GM21367 (cell line): ENCODE results near the gene GPATCH4.
"Not testable (repeated sequence)": the region's sequence is repeated elsewhere in the genome, so short reads cannot be mapped to it uniquely, and the experiment has no call there.

ENCODE experiments used
- ATAC-seq: cut with Tn5 transposase; IDR thresholded peaks from one replicate; pipeline ENCODE4 v1.9.1; 2021; ENCODE audit not compliant: unreplicated experiment

GPATCH4 gene

DNA sequence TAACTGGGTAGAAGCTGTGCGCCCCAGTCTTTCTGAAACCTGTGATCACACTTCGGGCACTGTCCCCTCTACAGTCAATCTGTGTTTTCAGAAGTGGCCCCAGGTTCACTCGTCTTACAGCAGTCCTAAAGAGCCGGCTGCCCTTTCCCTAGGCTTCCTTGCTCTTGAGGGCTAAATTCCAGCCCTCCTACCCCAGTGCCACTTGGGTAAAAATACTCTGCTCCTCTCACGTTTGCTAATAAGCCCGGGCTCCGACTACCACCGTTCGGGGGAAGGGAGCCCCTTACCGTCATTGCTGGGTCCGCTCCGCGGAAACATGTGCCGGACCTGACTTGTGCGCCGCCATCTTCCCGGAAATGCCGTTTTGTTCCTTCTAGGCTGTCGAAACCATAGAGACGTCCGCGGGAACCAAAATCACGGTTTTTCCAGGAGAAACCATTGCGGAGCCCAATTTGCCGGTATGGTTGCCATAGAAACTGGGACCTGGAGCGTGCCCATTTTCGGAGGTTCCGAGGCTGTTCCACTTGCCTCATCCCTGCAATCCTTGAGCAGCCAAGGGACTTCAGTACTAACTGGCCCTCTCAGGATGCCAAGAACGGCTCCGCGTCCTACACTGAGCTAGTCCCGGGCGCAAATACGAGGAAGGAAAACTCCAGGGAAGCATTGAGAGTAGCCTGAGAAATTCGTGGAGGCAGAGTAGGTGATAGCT lies at the start of gene GPATCH4:
Gene GPATCH4, minus strand, starts transcription at position 358 of the 709 bp plus-strand sequence.
- no peak for ATAC-seq

DNA sequence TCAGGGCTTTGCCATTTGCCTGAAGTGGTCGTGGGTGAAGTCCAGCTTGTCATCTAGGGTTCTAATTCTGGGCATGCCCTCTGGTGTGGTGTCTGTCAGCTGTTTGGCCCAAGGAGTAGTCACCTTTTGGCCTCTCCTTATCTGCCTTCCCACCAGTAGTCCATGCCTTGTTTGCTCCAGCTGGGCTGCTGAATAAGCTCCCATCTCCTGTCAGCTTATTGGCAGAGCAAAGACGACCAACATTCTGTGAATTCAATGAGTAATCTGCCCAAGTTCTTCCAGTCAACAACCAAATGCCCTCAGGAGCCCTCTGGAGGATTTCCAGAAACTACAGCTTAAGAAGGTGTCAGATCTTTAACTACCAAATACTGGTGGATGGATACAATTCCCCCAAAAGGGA lies 47.7 kb upstream of the GPATCH4 start:
- no peak for ATAC-seq

- no peak for ATAC-seq
Observed at GRCh38 chr1:156648496-156648895, 47.2 kb upstream of the GPATCH4 start.

DNA sequence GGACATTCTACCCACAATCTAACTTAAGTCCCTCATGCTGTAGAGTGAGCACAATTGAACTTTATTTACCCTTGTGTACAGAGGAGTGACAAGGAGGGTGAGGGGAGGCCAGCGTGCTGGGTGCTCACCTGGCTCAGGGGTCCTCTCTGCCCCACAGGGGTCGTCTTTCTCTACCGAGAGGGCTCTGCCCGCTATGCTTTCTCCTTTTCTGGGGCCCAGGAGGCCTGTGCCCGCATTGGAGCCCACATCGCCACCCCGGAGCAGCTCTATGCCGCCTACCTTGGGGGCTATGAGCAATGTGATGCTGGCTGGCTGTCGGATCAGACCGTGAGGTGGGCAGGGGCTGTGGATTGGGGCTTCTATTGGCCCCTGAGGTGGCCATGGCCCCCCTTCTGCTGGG lies 46.1 kb upstream of the GPATCH4 start:
- no peak for ATAC-seq

DNA sequence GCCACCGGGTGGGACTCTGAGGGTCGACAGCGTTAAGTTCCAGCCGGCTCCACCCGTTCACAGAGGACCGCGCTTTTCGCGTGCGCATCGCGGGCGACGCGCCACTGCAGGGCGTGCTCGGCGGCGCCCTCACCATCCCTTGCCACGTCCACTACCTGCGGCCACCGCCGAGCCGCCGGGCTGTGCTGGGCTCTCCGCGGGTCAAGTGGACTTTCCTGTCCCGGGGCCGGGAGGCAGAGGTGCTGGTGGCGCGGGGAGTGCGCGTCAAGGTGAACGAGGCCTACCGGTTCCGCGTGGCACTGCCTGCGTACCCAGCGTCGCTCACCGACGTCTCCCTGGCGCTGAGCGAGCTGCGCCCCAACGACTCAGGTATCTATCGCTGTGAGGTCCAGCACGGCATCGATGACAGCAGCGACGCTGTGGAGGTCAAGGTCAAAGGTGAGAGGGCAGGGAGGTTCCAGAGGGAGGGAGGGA lies 45.5 kb upstream of the GPATCH4 start:
- ATAC-seq, result no peak

GRCh38 chr1:156645666-156646065 lies 44.4 kb upstream of the GPATCH4 start:
- ATAC-seq, result no peak

GRCh38 chr1:156645056-156645455 lies 43.8 kb upstream of the GPATCH4 start:
- ATAC-seq, result no peak

- no peak for ATAC-seq
Observed at GRCh38 chr1:156644640-156645039, 43.4 kb upstream of the GPATCH4 start.

DNA sequence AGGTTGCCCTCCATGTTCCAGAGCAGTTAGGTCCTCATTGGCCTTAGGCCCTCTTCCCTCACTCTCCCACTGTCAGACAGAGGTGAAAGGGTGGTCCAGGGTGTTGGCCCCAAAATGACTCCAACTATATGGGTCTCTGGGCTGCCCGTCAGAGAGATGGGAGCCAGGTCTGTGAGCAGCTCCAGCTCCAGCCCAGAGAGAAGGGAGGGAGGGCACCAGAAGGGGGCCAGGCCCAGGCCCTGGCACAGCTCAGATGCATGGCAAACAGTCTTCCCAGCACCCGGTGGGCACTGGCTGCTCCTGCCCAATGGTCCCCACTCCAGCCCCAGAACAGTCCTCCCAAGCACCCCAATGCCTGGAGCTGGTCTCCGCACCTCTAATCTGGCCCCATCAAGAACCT lies 42.9 kb upstream of the GPATCH4 start:
- no peak for ATAC-seq

- ATAC-seq, result no peak
Observed at GRCh38 chr1:156643778-156644092, 42.5 kb upstream of the GPATCH4 start.

- ATAC-seq, result no peak
Observed at GRCh38 chr1:156643049-156643777, 41.9 kb upstream of the GPATCH4 start.

- no peak for ATAC-seq
Observed at GRCh38 chr1:156642265-156643048, 41.2 kb upstream of the GPATCH4 start.

DNA sequence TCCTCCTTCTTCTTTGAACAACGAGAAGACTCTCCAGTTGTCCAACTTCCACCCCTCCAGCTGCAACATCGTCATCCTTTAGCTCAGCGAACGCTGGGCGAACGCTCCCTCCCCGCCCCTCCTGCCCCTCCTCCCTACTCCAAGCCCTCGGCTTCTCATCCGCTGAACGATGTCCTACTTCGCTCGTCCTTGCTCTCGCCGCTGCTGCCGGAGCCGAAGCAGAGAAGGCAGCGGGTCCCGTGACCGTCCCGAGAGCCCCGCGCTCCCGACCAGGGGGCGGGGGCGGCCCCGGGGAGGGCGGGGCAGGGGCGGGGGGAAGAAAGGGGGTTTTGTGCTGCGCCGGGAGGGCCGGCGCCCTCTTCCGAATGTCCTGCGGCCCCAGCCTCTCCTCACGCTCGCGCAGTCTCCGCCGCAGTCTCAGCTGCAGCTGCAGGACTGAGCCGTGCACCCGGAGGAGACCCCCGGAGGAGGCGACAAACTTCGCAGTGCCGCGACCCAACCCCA lies 40.5 kb upstream of the GPATCH4 start, which contains the start of gene BCAN:
Gene BCAN, plus strand, starts transcription at position 357 of the 504 bp plus-strand sequence. CDS start 3,938 bp downstream, outside the sequence.
- ATAC-seq, result no peak

GRCh38 chr1:156640842-156641706 lies 39.8 kb upstream of the GPATCH4 start:
- ATAC-seq, result no peak

DNA sequence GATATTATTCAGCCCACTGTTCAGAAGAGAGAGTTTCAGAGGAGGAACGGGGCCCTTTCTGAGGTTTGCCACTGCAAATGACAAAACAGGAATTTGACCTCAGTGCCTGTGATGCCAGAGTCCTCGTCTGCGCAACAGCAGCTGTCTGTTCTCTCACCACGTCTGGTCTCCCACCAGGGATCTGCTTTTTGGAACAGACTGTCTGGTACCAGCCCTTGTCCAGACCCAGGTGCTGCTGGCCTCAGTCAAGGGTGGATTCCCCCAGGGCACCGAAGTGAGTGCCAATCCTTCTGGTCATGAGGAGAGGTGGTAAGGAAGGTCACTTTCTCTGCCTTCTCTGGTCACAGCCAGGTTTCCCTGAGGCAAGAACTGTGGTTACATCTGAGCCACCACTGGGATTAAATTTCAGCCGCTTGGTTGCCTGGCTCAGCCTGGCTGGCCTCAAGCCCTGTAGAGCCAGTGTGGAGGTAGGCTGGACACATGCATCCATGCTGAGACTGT lies 38.4 kb upstream of the GPATCH4 start:
- ATAC-seq, result no peak

- ATAC-seq, result no peak
Observed at GRCh38 chr1:156638189-156638985, 37.1 kb upstream of the GPATCH4 start.

DNA sequence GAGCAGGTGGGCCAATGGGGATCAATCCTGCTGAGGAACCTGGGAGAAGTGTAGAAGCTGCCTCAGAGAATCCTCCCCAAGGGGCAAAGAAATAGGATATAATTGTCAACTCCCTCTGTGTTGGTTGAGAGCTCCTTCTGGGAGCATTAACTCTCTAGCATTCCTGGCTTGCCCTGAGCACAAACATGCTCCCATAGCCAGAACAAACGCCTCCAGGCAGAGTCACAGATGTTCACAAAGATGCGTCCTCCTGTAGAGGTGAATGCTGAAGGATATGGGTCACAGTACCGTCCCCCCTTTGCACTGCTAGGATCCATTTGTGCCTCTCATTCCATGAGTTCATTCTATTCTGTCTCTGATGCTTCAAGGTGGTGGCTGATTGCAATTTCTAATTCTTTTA lies 31.1 kb upstream of the GPATCH4 start:
- no peak for ATAC-seq

DNA sequence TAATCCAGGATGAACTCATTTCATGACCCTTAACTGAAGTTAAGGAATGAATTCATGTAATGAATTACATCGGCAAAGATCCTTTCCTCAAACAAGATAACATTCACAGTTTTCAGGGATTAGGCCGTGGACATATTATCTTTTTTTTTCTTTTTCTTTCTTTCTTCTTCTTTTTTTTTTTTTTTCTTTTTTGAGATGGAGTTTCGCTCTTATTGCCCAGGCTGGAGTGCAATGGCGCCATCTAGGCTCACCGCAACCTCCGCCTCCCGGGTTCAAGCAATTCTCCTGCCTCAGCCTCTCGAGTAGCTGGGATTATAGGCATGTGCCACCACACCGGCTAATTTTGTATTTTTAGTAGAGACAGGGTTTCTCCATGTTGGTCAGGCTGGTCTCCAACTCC lies 29.9 kb upstream of the GPATCH4 start:
- ATAC-seq, result not testable (repeated sequence)

GRCh38 chr1:156629823-156630449 lies 28.7 kb upstream of the GPATCH4 start:
- no peak for ATAC-seq
